ENCODE results near the gene RFT1.

- TF ChIP-seq CTCF (conservative IDR thresholded peaks at IDR 0.05 in 1 of 2, IDR thresholded peaks at IDR 0.05 in 1 of 2; ENCODE audit: low read depth in 1 of 2, low read length in 2 of 2) (no peak), EZH2 (IDR thresholded peaks at IDR 0.05; ENCODE audit: low read length, missing control alignments) (no peak)
Observed at GRCh38 chr3:53149699-53150098, 19.5 kb upstream of the RFT1 start.

All from fibroblast of lung (primary cell).